HG03175 (cell line): ENCODE results near the gene VWA7.
A peak's percentile ranks its signal among the peaks of the same experiment; 100 is the strongest.

ENCODE experiments used
- ATAC-seq: cut with Tn5 transposase; IDR thresholded peaks from one replicate; pipeline ENCODE4 v1.9.1; 2021; ENCODE audit warnings: mild to moderate bottlenecking, moderate library complexity; ENCODE audit not compliant: unreplicated experiment

The VWA7 gene

DNA sequence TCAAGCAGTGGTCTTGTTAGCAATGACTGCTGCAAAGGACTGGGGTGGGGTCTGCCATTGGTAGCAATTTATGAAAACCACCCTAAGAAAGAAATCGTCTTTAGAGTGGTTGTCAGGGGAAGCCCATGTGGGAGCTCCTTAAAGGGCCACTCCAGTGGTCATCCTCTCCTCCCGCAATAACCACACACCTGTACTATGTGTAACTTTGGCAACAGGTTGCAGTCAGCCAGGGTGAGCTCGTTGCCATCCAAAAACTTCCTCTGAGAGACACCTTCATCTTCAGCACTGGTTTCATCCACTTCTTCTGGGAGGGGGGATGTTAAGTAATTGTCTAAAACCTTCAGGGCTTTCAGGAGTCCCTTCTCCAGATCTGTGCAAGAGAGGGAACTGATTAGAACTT, 45.1 kb downstream of the VWA7 start:
- no peak for ATAC-seq

DNA sequence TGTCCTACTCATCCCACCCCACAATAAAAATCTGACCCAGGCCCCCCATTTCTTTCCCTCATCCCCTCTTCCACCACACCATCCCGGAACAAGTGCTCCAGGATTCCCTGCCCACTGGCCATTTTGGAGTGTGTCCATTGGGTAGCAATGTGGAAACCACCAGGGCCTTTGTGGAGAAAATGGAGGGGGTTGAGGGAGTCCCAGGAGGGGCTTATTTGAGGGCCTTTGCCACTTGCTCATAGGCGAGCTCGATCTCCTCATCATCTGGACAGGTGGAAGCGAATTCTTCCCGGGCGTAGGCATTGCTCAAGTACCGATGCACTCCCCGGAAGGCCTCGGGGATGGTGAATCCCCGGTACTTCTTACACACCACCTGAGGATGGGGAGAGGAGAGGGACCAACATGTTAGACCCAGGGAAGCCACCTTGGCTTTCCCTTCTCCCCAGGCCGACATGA, 46.5 kb downstream of the VWA7 start:
- ATAC-seq, result no peak

DNA sequence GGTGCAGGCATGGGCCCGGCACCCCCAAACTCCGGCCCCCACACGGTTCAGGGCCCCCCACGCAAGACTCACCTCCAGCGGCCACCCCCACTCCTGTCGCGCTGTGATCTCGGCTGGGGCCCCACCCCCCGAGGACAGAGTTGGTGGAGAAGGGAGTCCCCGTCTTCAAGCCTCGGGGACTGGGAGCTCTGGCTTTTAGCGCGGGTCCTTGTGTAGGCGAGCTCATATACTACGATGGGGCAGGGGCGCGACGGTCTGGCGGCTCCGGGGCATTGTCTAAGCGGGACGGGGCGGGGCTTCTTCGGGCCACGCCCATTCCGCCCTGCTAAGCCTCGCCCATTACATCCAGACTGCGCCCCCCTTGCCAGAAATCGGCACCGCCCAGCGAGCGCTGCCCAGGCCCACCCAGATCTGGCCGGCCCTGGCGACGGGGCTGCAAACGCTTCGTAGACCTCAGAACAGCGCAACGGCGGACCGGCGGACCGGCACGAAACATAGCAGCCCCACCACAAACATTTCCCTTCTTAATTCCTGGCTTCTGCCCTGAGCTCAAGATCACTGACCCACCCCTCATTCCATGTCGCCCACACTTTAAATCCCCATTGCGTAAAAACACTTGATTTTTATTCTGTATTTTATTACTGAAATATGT, 47.0 kb downstream of the VWA7 start:
- peak; percentile 28 for ATAC-seq

DNA sequence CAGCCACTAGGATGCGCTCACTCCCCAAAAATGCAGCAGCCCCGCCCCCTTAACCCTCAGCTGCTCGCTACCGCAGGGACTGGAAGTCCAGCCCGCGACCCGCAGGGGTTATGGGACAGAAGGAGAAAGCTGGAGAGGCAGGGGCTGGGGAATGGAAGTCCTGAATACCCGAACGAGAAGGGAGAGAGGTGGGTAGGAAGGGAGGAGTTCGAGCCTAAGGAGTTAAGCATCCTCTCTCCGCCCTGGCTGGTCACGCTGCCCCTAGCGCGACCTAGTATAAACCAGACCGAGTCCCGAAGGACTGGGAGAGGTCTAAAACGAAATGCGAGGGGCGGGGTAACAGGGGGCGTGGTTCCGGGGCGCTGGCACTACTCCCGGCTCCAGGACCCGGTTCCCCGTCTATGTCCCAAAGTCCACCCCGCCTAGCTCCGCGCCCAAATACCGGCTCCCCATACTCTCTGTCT, 47.6 kb downstream of the VWA7 start:
- peak; percentile 43 for ATAC-seq

DNA sequence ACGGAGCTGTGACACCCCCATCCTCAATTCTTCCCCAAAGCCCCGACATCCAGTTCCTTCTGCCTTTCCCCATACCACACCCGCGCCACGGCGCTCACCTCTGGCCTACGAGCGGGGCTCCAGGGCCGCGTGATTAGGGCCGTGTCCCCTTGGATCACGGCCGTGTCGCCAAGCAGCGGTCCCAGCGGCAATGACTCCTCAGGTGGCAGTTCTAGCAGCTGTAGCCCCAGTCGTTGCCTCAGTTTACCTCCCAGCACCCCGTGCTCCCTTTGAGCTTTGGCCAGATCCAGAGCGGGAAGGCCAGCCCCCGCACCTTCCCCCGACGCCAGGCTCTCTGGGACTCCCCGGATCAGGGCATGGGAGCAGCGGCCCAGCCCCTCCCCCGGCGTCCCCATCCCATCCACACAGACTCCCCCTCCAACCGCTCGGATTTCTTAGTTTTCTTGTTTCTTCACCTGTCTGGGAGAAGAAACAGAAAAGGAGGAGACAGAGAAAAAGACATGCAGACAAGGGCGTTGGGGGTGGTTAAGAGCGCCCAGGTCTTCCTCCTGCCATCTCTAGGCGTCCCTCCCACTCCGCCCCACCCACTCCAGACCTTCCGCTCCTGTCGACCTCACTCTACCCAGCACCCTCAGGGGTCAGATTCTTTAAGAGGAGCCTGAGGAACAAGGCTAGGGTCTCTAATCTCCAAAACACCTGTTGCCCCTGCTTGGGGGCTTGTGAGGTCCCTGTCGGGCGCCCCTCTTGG, 48.2 kb downstream of the VWA7 start, which contains the start of gene DDAH2:
TSS of gene DDAH2 (minus strand) at position 533 of the 748 bp plus-strand sequence. CDS start at position 395, 138 bp downstream.
- ATAC-seq, result no peak

DNA sequence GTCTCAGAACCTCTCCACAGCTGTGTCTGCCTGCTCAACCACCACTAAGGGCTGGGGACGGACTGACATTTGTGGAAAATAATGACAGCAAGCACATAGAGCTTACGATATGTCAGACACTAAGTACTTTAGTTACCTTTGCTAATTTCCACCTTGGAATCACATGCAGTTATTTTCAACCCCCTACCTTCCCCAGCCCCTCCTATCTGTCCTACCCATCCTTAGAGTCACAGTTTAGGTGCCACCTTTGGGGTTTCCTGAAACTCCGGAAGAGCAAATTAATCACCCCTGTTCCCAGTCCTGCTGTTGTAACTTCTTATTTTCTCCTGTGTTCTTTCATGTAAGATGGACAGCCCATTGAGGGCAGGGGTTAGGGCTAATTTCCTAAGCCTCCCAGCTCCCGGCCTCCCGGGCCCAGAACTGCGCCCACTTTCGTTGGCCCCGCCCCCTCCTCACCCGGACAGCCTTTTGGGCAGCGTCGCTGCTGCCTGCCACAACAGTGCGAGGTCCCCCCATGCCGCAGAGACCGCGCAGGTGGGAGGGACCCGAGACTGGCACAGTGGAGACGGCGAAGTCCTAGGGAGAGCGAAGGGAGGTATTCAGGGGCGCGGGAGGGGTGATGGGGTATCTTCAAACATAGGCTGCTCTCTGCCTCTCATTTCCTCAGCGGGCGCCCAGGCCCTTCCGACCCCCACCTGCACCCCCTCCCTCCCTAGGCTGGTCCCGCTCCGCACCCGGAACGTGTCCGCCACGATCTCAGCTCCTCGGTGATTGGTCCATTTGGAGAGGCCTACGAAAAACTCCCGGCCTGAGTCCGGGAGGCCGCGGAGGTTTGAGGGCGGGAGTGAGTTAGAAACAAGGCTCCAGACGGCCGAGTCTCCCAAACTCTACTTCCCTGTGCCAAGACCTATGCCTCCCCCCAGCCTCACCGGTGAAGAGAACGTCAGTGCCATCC, 49.1 kb downstream of the VWA7 start:
- no peak for ATAC-seq

DNA sequence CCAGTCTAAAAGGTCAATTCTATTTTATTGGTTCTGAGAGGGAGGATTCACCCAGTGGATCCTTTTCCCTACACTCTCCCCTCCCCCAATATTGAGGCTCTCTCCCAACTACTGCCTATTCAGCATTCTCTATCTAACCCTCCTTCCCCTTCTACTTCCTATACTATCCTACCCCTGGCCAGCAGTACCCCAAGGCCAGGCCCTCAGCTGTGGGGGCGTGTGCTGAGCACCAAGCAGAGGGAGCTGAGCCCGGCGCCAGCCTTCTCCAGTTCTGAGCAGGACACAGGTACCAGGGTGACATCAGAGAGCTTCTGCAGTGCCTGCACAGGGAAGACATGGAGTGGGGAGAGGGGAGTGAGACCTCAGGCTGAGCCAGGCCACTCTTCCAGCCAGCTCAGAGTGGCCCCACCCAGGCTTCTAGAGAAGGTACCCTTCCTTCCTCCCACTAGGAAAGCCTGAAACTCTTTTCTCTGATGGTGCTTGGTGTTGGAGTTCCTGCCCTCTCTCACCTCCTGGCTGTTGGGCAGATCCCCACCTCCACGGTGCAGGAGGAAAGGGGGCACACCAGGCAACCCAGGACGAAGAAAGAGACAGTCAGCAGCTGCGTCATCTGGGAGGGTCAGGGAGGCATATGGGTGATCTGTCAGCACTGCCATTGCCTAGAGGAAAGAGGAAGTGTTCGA, 50.0 kb downstream of the VWA7 start:
- peak; percentile 73 for ATAC-seq

DNA sequence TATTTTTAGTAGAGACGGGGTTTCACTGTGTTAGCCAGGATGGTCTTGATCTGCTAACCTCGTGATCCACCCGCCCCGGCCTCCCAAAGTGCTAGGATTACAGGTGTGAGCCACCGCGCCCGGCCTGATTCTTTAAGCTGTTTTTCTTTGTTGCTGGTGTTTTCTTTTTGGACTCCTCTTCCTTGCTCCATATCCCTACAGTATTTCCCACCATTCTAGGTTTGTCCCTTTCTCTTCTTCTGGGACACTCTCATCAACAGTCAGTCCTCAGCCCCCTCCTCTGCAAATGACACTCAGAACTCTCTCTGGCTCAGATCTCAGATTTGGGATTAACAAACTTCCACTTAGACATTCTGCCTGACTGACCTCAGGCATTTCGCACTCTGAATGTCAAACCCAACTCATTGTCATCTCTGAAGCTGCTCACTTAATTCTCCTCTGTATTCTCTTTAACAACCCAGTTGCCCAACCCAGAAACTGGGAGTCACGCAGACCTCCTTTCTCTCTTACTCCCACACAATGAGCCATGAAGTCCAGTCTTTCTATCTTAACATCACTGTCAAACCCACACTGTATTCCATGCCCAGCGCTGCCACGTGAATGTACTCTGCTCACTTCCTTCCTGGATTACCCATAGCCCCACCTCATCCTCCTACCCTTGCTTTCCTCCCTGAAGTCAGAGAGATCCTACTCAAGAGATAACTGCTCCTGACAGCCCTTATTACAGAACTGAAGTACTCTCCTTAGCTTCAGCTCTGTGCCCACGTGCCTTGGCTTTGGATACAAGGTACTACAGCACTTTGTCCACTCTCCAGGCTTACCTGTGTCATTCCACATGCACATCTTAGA, 51.4 kb downstream of the VWA7 start:
- ATAC-seq, result no peak

DNA sequence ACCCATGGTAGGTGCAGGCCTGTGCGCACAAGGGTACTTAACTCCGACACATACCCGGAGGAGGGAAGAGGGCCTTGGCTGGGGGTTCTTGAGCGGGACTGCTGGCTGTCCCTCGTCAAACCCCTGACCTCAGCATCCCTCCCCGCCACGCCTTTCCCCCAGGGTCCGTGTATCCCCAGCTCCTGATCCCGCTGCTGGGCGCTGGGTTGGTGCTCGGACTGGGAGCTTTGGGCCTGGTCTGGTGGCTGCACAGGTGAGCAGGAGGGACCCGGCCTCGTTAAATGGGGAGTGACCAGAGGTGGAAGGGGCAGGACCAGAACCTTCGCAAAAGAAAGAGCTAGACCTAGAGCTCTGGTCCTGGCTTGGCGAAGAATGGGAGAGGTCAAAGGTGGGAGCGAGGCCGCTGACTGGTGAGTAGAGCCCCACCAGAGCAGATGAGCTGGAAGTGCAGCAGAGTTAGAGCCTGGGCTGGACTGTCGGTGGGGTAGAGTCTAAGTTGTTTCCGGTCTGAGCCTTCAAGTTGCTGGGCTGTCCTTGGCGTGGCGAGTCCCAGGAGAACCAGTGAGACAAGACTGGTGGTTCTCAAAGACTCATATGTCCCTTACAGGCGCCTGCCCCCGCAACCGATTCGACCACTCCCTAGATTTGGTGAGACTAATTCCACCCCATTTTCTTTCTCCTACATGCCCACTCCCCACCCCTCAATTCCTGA, 53.0 kb downstream of the VWA7 start:
- ATAC-seq, result no peak

DNA sequence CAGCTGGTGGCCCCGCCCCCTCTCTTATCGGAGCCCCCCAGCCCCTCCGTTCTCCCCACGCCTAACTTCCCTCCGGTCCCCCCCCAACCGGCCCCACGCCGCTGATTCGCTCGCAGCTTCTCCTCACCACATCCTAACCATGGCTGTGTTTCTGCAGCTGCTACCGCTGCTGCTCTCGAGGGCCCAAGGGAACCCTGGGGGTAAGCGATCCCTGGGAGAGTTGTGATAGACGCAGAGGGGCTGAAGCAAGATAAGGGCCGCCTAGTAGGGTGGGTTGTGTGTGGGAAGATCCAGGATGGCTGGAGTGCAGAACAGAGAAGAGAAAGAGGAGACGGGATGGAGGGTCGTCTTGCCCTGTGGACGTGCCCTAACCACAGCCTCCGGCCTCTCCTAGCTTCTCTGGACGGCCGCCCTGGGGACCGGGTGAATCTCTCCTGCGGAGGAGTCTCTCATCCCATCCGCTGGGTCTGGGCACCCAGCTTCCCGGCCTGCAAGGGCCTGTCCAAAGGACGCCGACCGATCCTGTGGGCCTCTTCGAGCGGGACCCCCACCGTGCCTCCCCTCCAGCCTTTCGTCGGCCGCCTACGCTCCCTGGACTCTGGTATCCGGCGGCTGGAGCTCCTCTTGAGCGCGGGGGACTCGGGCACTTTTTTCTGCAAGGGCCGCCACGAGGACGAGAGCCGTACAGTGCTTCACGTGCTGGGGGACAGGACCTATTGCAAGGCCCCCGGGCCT, 53.7 kb downstream of the VWA7 start, which contains the start of gene MPIG6B:
TSS of gene MPIG6B (plus strand) at position 129 of the 735 bp plus-strand sequence. CDS start at position 140, 11 bp downstream.
- no peak for ATAC-seq

DNA sequence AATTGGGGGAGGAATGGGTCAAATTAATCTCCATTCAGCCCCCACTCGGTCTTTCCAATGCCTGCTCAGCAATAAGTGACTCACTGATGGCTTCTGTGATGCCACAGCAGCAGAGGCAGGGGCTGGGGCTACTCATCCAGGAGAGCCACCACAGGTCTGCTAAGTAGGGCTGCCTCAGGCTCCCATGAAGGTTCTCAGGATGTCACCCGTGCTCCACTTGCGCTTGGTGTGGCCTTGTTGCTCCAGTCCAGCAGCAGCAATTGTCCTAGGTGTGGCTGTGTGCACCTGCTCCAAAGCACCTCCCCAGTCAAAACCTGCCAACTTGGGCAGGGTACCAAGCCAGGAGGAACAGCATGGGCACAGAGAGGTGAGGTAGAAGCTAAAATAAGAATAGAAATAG, 55.0 kb downstream of the VWA7 start:
- no peak for ATAC-seq

DNA sequence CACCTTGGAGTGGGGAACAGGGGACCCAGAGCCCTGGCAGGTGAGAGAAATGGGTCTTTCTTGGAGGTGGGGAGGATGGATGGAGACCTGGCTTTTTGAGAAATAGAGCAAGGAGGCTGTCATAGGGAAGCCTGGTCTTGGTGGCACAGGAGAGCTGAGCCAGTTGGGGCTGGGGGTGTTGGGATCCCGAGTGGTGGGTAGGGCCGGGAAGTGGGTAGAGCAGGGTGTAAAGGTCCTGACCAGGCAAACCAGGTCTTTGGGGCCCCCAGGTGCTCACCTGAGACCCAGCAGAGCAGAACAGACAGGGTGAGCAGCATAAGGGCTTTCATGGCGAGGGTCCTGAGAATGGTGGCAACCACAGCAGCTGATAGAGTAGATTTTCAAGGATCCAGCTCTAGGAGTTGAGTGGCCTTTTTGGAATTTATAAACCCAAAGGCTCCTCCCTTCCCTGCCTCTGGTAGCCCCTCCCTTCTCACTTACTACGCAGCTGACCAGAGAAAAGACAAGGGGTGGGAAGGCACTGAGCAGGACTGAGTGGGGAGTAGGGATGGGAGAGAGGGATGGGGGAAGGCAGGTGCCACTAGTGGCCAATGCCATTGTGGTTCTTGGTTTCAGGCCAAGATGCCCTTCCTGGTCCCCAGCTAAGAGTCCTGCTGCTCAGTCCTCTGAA, 55.6 kb downstream of the VWA7 start, which contains the start of gene LY6G6C:
TSS of gene LY6G6C (minus strand) at position 396 of the 670 bp plus-strand sequence. CDS start at position 329, 67 bp downstream.
- ATAC-seq, result no peak

DNA sequence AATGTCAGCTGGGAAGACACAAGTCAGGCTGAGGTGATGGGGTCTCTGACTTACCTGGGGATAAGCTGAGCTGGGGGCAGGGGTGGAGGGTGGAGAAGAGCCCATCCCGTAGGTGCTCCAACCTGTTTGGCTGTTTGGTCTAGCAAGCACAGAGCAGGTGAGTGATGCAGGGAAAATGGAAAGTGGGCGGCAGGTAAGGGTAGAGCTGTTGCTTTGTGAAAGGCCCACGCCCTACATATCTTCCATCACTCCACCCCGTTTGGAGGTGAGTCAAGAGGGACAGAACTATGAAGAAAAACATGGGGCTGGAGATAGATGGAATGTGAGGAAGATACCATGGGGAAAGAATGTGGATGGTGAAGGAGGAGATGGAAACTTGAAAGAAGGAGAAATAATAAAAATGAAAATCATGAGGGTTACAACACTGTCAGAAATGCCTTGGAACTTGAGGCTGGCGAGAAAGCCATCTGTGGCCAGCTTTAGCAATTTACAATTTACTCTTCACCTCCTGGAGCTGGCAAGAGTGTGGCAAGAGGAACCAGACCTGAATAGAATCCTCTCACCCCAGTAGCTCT, 56.8 kb downstream of the VWA7 start:
- ATAC-seq, result no peak

DNA sequence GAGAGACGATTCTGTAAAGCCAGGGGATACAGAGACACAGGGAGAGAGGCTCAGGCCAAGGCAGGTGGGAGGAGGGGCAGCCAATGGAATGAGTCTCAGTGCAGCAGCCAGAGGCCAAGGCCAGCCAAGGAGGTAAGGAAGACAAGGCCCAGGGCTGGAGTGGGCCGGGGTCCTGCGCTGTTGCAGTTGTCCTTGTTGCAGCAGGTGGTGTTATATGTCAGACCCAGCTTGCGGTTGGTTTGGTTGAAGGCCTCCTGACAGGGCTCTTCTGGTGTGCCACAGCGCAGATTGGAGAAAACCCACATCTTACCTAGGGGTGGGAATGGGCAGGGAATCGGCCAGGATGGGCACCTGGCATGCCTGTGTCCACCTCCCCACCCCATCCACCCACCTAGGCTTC, 58.1 kb downstream of the VWA7 start:
- no peak for ATAC-seq

DNA sequence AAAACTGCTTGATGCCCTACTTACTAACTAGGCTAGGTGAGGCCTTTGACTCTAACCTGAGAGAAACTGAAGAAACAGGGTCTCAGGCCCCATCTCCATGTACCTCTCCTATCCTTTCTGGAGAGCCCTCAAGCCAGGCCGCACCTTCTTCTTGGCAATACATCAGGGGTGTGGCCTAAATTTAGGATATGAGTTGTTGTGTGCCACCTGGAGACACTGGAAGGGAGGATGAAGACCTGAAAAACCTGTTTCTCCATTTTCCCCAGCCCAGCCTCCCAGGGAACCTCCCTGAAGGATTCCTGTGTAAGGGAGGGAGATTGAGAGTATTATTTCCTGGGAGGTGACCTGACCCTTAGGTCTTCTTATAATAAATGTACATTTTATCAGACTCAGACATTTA, 58.9 kb downstream of the VWA7 start:
- no peak for ATAC-seq

DNA sequence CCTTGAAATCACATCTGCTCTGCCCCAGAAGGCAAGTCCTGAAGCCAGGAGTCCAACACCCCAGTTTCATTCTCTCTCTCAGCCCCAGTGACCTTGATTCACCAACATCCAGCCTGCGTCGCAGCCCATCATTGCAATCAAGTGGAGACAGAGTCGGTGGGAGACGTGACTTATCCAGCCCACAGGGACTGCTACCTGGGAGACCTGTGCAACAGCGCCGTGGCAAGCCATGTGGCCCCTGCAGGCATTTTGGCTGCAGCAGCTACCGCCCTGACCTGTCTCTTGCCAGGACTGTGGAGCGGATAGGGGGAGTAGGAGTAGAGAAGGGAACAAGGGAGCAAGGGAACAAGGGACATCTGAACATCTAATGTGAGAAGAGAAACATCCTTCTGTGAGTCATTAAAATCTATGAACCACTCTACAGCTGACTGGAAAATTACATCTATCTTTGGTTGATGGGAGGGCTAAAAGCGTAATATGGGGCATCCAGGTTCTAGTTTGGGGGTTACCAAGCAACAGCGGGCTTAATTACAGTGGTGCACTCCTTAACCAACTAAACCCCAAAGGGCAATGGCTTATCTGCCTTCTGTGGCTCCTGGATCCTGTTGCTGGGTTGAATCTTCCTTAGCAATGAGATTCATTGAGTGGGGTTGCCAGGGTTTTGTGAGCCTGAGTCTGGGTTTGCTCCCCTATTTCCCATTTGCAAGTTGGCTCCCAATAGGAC, 59.5 kb downstream of the VWA7 start:
- ATAC-seq, result no peak
